GM23248 (cell line): ENCODE data around the gene FOXN1. TPM values are rescaled to one million over a fixed set of nuclear protein-coding genes. Genes with fewer than 3 reads are reported as not detected.

Experiments
- DNase-seq: peaks from one replicate; pipeline ENCODE4 v3.0.0-alpha.2; 2015
- H2AFZ ChIP-seq: fragments of 200-600 bp; sonication (generic); 2 replicates; pipeline ENCODE4 v1.6.1; 2016; ENCODE audit warnings: antibody characterized with exemption
- H3F3A ChIP-seq: fragments of 200-600 bp; sonication (generic); 2 replicates; pipeline ENCODE4 v1.6.1; 2016; ENCODE audit warnings: mild to moderate bottlenecking, antibody characterized with exemption, mixed run types; ENCODE audit not compliant: insufficient read depth
- H3K27ac ChIP-seq: fragments of 200-600 bp; sonication (generic); 2 replicates; pipeline ENCODE4 v1.5.1; 2016; ENCODE audit warnings: mild to moderate bottlenecking
- H3K27me3 ChIP-seq: fragments of 200-600 bp; sonication (generic); replicated peaks from 2 replicates; pipeline ENCODE4 v1.6.1; 2016; ENCODE audit warnings: mild to moderate bottlenecking; ENCODE audit not compliant: insufficient read depth
- H3K36me3 ChIP-seq: fragments of 200-600 bp; sonication (generic); 2 replicates; pipeline ENCODE4 v1.6.1; 2016; ENCODE audit warnings: low read depth, mild to moderate bottlenecking
- H3K4me1 ChIP-seq: fragments of 200-600 bp; sonication (generic); 2 replicates; pipeline ENCODE4 v1.6.1; 2016; ENCODE audit warnings: mild to moderate bottlenecking; ENCODE audit not compliant: insufficient read depth
- H3K4me2 ChIP-seq: fragments of 200-600 bp; sonication (generic); one replicate; pipeline ENCODE4 v1.6.1; 2016; ENCODE audit warnings: mild to moderate bottlenecking; ENCODE audit not compliant: unreplicated experiment
- H3K4me3 ChIP-seq: fragments of 200-600 bp; sonication (generic); 2 replicates; pipeline ENCODE4 v1.5.1; 2016; ENCODE audit warnings: mild to moderate bottlenecking
- H3K79me2 ChIP-seq: fragments of 200-600 bp; sonication (generic); 2 replicates; pipeline ENCODE4 v1.6.1; 2016; ENCODE audit warnings: mild to moderate bottlenecking; ENCODE audit not compliant: insufficient read depth
- H3K9ac ChIP-seq: fragments of 200-600 bp; sonication (generic); 2 replicates; pipeline ENCODE4 v1.6.1; 2016; ENCODE audit warnings: mild to moderate bottlenecking
- H3K9me2 ChIP-seq: fragments of 200-600 bp; sonication (generic); 2 replicates; pipeline ENCODE4 v1.6.1; 2016; ENCODE audit warnings: mixed run types, mild to moderate bottlenecking, moderate library complexity; ENCODE audit not compliant: insufficient read depth
- H3K9me3 ChIP-seq: fragments of 200-600 bp; sonication (generic); one replicate; pipeline ENCODE4 v1.6.1; 2017; ENCODE audit warnings: low read depth
- H4K20me1 ChIP-seq: fragments of 200-600 bp; sonication (generic); 2 replicates; pipeline ENCODE4 v1.6.0; 2016; ENCODE audit not compliant: insufficient read depth
- EZH2 ChIP-seq: fragments of 200-600 bp; sonication (generic); IDR thresholded peaks from 2 replicates; pipeline ENCODE4 v1.6.1; 2018; ENCODE audit warnings: antibody characterized with exemption, mild to moderate bottlenecking; ENCODE audit not compliant: insufficient read depth, poor library complexity, severe bottlenecking
- EZH2phosphoT487 ChIP-seq: fragments of 200-600 bp; sonication (generic); IDR thresholded peaks from 2 replicates; pipeline ENCODE4 v1.6.1; 2018; ENCODE audit warnings: antibody characterized with exemption, moderate library complexity, mild to moderate bottlenecking, low read depth; ENCODE audit not compliant: insufficient read depth
- WGBS, 2 experiments: methylation state at CpG; one replicate each; pipeline ENCODE4 v1.1.6; 2015 to 2017; ENCODE audit warnings: low lambda C conversion rate in 2 of 2, low coverage in 1 of 2; ENCODE audit errors: missing lambda C conversion rate in 2 of 2; 5-methylcytosine and 5-hydroxymethylcytosine counted together
- in situ Hi-C: fragments of 300-500 bp; cut with MboI; formaldehyde crosslinking; loops from 2 replicates; pipeline ENCODE4 v1.15.0; 2020
- polyA plus RNA-seq: library from polyadenylated mRNA; unstranded; fragments of >200 nt; fragmentation: Nextera tagmentation; extraction: Ambion mirVana; gene quantifications from 2 replicates; pipeline ENCODE4 v1.2.1, GENCODE V29; 2016
- total RNA-seq: library from RNA; depleted of rRNA; stranded (reverse); fragments of >200 nt; shearing (Covaris generic); gene quantifications from 2 replicates; pipeline ENCODE4 v1.2.3, GENCODE V29; 2014

Gene FOXN1
- total and polyA plus RNA-seq, 2 experiments from 2014 or later = not detected

GRCh38 chr17:28468781-28469180 lies 37.4 kb upstream of the FOXN1 start:
- Histone ChIP-seq H3F3A (peaks cover 8% of the 10 kb centered on the region; the same call in 1 of the 2 replicates), H3K9ac (no peak overlapping the region), H3K4me2 (no peak overlapping the region), H4K20me1 (no peaks in the 10 kb centered on the region), H3K27me3 (peaks cover 43% of the 10 kb centered on the region), H3K9me3 (no peaks in the 10 kb centered on the region), H3K36me3 (no peaks in the 10 kb centered on the region), H3K27ac (no peak overlapping the region), H3K4me3 (no peak overlapping the region), H3K9me2 (no peaks in the 10 kb centered on the region), H2AFZ (no peak overlapping the region), H3K4me1 (peaks cover 12% of the 10 kb centered on the region), H3K79me2 (no peaks in the 10 kb centered on the region)
- in situ Hi-C loops = no loop called here
- TF ChIP-seq EZH2 = no peak
- TF ChIP-seq EZH2phosphoT487 = no peak
- no peak for DNase-seq

DNA sequence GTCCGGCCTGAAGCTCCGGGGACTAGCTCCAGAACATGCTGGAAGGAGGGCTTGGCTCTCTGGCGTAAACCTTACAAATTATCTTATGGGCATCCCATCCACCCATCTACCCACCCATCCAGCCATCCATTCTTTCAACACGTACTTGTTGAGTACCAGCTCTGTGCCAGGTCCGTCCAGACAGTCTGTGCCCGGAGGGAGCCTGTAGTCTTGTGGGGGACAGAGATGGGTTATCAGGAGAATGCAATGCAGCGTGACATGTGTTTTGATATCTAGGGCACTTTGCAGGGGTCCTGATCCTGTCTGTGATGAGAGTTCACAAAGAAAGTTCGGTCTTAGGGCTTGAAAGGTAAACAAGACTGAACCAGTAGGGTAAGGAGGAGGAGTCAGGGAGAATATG lies 36.8 kb upstream of the FOXN1 start:
- H3K79me2 ChIP-seq = no peaks in the 10 kb centered on the region
- H3K27ac ChIP-seq = no peak overlapping the region
- no peak for TF ChIP-seq EZH2
- H3K27me3 ChIP-seq = peaks cover 45% of the 10 kb centered on the region
- H3K9ac ChIP-seq = no peak overlapping the region
- H3K4me1 ChIP-seq = peaks cover 12% of the 10 kb centered on the region
- no peaks in the 10 kb centered on the region for H3K9me2 ChIP-seq
- H4K20me1 ChIP-seq = no peaks in the 10 kb centered on the region
- no peak overlapping the region for H3K4me3 ChIP-seq
- no peak overlapping the region for H3K4me2 ChIP-seq
- H2AFZ ChIP-seq = no peak overlapping the region
- H3F3A ChIP-seq = peaks cover 8% of the 10 kb centered on the region; the same call in 1 of the 2 replicates
- 61 to 64% methylated on average over 8 of the region's 8 CpGs for WGBS, 2 experiments
- no peaks in the 10 kb centered on the region for H3K9me3 ChIP-seq
- DNase-seq = no peak
- H3K36me3 ChIP-seq = no peaks in the 10 kb centered on the region
- in situ Hi-C loops = no loop called here

DNA sequence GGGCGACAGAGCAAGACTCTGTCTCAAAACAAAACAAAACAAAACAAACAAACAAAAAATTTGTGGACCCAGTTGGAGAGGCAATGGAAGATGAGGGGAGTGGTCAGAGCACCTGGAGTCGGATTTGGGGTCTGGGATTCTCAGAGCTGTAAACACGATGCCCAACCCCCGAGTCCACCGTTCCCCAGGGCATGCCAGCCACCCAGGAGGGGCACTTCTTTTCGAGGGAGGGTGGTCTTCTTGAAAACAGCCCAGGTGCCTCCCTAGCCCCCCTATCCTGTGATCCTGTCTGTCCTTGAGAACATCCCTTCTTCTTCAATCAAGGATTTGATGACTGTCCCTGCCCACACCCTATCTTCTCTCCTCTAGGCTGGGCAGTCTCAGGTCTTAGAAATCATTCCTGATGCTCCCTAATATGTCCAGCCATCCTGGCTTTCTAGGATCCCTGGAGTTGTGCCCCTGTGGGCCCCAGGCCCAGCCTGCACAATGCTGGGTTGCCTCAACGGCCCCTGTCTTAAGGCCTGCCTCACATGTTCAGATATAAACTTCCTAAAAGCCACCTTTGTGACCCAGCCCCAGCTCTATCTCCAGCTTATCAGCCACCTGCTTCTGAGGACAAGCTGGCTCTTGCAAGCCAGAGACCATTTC lies 35.8 kb upstream of the FOXN1 start:
- Histone ChIP-seq H3K4me1 (peaks cover 12% of the 10 kb centered on the region), H3K9ac (no peak overlapping the region), H3K36me3 (no peaks in the 10 kb centered on the region), H3K4me3 (no peak overlapping the region), H3K9me2 (no peaks in the 10 kb centered on the region), H3F3A (peaks cover 8% of the 10 kb centered on the region; the same call in 1 of the 2 replicates), H3K9me3 (no peaks in the 10 kb centered on the region), H4K20me1 (no peaks in the 10 kb centered on the region), H3K4me2 (no peak overlapping the region), H3K27ac (no peak overlapping the region), H3K27me3 (peaks cover 35% of the 10 kb centered on the region), H2AFZ (no peak overlapping the region), H3K79me2 (no peaks in the 10 kb centered on the region)
- no peak for DNase-seq
- in situ Hi-C loops = no loop called here
- 51 to 66% methylated on average over 7 of the region's 7 CpGs for WGBS, 2 experiments
- TF ChIP-seq EZH2phosphoT487 = no peak
- TF ChIP-seq EZH2 = no peak

DNA sequence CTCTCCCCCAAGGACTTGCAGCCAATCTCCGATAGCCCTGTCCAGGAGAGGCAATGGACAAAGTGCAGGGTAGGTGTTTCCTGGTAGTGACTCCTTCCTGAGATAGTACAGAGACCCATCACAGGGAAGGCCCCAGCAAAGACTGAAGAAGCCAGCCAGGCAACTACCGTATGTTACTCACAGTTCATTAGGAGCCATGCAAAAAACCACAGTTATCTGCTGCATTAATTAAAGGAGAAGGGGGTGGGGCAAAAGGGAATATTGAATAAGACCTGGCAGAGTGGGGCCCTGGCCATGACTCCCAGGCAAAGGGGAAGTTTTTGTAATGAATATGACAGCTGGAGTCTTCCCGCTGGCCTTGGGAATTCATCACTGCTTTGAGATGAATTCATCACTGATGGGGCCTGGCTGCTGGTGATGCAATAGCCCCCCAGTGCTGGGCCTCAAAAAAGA lies 35.2 kb upstream of the FOXN1 start:
- Histone ChIP-seq H3K27ac (no peak overlapping the region), H3K4me3 (no peak overlapping the region), H2AFZ (no peak overlapping the region), H3K36me3 (no peaks in the 10 kb centered on the region), H4K20me1 (no peaks in the 10 kb centered on the region), H3K27me3 (peaks cover 32% of the 10 kb centered on the region), H3K4me1 (peaks cover 12% of the 10 kb centered on the region), H3K9me2 (no peaks in the 10 kb centered on the region), H3F3A (peaks cover 8% of the 10 kb centered on the region; the same call in 1 of the 2 replicates), H3K9ac (no peak overlapping the region), H3K9me3 (no peaks in the 10 kb centered on the region), H3K79me2 (no peaks in the 10 kb centered on the region), H3K4me2 (no peak overlapping the region)
- in situ Hi-C loops = no loop called here
- no peak for TF ChIP-seq EZH2
- no peak for TF ChIP-seq EZH2phosphoT487
- 68 to 69% methylated on average over 3 of the region's 3 CpGs for WGBS, 2 experiments
- DNase-seq = peak; percentile 22
